GM18520 (cell line): ENCODE data around the gene LDLRAP1.
"Not testable (repeated sequence)": the region's sequence is repeated elsewhere in the genome, so short reads cannot be mapped to it uniquely, and the experiment has no call there.

ENCODE experiments used
- ATAC-seq: cut with Tn5 transposase; IDR thresholded peaks from one replicate; pipeline ENCODE4 v1.9.1; 2021; ENCODE audit not compliant: unreplicated experiment

LDLRAP1 gene

DNA sequence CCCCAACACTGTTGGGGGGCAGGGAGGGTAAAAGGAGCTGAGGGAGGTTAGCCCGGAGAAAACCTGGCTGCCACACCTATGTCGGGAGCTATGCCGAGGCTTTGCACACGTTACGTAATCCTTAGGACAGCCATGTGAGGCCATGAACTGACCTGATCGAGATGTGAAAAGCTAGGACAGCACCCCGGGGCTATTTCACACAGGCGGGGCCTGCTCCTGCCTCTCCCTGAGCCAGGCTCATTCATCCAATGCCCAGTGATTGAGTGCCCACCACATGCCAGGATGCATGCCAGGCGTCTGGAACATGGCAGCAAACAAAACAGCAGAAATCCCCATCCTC, 30.2 kb downstream of the LDLRAP1 start:
- ATAC-seq, result no peak

DNA sequence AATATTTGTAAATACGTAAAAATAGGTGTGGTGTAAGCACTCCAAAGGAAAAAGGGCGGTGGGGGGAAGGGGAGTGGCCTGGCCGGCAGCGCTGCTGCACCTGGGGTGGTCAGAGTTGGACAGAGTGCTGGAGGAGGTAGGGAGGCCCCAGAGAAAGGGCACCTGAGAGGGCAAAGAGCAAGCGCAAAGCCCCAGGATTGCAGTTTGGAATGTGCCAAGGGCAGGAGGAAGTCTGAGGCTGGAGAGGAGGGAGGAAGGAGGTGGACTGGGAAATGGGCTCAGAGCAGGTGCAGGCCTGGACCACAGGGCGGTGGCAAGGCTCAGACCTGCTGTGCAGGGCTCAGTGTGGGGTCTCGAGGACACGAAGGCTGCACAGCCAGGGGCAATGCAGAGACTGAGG, 30.6 kb downstream of the LDLRAP1 start:
- no peak for ATAC-seq

DNA sequence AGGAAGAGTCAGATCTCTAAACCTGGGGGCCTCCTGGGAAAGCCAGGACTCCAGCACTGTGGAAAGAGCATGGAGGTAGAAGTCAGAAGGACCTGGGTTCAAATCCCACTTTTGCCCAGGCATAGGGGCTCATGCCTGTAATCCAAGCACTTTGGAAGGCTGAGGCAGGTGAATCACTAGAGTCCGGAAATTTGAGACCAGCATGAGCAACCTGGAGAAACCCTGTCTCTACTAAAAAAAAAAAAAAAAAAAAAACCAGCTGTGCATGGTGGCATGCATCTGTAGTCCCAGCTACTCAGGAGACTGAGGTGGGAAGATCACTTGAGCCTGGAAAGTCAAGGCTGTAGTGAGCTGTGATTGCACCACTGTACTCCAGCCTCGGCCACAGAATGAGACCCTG, 31.8 kb downstream of the LDLRAP1 start:
- no peak for ATAC-seq

DNA sequence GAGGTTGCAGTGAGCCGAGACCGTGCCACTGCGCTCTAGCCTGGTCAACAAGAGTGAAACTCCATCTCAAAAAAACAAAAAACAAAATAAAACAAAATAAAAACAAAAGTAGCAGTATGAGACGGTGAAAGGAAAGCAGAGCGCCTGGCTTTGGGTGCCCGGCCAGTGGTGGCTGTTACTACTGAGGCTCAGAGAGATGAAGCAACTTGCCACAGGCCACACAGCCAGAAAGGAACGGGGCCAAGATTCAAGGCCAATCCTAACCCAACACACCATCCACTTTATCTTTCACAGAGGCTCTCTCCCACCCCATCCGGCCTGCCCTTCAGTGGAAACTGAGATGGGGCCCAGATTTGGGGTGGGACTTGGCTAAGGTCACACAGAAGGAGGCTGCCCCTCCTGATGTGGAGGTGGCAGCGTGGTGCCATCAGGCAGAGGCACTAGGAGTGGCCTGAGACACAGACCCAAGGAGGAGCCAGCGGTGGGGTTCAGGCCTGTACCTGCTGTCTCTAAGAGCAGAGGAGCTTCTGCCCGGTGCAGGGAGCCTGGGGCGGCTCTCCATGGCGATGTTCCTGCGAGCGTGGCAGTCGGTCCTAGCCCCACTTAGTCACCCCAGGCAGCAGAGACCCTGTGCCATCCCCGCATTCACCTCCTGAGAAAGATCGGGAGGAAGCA, 33.2 kb downstream of the LDLRAP1 start:
- no peak for ATAC-seq

DNA sequence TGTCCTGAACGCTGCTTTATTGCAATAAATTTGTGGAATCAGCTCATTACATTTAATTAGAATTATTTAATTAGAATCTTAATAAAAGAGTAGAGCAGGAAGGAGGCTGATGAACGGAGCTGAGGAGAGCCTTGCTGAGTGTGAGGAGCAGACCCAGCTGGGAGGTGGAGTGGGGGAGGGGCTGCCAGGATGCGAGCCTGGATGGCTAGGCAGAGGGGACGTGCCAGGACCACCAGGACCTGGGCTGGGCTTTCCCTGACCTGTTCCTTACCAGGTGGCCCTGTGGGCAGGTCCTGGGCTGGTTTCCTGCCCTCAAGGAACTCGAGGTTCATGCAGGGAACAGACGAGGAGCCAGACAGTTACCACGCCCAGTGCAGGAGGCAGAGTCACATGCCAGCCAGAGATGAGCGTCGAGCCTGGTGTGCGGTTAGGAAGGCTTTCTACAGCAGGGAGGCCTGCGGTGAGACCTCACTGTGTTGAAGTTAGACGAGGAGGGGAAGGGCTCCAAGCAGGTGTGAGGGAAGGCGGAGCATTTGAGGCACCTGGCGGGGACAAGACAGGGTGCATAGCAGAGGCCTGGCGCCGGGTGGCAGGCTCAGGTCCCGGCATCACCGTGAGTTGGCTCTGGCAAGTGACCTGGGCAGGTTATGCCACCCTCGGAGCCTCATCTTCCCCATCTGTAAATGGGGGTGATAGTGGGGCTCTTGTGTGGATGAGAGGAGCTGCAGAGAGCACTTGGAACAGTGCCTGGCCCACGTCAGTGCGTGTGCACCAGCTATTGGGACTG, 33.9 kb downstream of the LDLRAP1 start:
- ATAC-seq, result no peak

DNA sequence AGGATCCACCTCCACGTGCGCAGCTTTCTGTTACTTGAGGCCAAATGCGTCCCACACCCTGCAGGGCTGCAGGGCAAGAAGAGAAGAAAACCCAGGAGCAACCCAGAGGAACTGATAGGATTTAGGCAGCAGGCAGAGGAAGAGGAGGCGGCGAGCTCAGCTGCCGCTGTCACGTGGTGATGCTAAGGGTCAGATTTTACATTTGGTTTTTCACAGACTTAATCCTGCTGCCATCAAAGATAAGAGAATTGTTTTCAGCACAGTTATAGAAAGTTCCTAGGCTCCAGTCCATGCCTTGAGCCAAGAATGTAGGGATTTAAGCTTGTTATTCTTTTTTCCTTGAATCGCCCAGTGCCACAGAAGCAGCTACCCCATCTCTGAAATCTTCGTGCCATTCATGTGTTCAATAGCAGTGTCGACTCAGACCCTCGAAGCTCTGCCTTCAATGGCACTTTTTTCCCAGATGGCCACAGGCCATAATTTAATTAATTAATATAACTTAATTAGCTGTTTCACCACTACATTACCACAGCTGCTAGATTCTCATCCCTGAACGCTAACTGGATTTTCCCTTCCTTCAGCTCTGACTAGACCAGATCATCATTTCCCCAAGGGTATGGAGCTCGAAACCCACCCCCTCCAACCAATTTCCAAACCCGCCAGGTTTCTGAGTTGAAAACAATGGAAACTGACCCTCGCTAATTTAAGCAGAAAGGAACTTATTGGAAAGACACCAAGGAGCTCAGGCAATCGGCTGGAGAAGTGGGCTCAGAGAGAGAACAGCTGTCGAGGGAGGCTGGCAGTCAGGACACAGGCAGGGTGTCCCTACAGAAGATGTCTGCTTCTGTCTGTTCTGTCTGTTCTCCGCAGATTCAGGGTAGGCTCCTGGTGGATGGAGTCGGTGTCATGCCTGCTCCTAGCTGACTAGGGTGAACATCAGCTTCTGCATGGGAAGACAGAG, 36.2 kb downstream of the LDLRAP1 start:
- no peak for ATAC-seq

DNA sequence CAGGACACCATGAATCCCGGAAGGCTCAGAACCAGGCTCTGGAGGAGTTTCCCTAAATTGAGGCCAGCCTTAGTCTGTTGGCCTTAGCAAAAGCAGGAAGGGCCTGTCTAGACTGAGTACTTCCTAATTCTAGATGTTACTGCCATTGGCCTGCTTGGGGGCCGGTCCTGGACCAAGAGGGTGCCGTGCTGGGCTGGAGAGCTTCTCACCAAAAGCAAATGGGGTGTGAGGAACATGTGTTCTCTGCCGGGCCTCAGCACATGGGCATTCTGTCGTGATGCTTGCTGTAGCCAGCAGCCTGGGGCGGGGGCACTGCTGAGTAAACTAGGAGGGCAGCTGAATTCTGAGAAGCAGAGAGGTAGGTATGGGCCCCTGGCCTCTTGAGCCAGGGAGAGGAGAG, 37.5 kb downstream of the LDLRAP1 start:
- no peak for ATAC-seq

DNA sequence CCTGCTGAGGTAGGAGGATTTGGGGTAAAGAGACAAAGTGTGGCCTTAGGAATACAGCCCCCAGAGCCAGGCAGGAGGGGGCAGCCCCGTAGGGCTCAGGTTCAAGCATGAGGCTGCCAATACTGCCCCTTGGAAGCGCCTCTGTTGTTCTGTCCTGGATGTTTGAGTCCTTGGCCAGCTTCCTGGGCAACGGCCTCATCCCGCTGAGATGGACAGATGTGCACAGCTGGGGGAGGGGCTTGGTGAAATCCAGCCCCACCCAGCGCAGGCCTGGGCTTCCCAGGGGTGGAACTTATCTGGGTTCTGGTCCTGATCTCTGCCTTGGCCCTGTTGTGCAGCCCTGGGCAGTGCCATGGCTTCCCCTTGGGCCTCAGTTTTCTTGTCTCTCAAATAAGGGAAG, 38.4 kb downstream of the LDLRAP1 start:
- no peak for ATAC-seq

DNA sequence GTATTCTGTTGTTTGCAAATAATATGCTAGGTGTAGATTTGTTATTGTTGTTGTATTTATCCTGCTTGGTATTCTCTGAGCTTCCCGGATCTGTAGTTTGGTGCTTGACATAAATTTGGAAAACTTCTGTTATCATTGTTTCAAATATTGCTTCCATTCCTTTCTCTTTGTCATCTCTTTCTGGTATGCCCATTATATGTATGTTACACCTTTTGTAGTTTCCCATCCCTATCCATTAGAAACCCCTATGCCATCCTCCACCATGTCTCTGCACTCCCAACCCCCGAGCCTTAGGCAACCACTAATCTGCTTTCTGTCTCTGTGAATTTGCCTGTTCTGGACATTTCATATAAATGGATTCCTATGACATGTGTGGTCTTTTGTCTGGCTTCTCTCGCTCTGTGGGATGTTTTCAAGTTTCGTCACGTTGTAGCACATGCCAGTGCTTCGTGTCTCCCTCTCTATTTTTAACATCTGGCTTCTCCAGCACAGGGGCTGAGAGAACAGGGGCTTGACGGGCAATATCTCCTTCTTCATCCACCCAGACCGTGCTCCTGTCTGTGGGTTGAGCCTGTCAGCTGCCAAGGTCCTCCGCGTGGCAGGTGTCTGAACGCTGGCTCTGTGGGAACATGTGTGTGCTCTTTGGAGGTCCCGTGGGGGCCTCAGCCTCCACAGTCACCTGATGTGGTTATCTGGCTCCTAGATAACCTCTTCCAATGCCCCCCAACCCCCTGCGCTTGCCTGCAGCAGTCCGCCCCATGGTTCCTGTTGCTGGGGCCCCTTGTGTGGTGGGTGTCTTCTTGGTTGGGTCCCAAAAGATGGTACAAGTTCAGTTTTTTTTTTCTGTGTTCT, 40.3 kb downstream of the LDLRAP1 start:
- ATAC-seq, result no peak

DNA sequence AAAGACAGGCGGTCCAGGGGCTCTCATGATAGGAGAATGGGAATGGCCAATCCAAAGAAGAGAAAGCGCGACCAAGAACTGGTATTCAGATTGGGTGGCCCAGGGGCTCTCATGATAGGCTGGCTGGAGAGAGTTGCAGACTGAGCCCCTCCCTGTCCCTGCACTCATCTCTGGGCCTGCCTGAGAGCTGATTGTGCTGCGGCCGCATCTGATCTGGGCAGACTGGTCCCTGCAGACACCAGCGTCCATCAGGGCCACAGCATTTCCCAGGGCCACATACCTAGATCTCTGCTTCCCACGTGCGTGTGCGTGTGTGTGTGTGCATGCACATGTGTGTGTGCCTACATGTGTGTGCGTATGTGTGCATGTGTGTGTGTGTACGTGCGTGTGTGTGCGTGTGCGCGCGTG, 42.8 kb downstream of the LDLRAP1 start:
- ATAC-seq, result no peak

DNA sequence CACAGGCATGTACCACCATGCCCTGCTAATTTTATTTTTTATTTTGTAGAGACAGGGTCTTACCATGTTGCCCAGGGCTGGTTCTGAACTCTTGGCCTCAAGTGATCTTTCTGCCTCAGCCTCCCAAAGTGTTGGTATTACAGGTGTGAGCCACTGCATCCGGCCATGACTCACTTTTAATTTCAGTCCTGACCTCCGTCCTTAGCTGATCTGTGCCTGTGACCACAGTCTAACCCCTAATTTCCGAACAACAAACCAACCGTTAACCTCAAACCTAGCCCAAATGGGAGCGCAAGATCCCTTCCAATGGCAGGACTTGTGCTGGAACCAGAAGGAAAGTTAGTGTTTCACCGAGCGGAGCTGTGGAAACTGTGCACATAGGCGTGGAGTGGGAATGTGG, 43.9 kb downstream of the LDLRAP1 start:
- no peak for ATAC-seq

DNA sequence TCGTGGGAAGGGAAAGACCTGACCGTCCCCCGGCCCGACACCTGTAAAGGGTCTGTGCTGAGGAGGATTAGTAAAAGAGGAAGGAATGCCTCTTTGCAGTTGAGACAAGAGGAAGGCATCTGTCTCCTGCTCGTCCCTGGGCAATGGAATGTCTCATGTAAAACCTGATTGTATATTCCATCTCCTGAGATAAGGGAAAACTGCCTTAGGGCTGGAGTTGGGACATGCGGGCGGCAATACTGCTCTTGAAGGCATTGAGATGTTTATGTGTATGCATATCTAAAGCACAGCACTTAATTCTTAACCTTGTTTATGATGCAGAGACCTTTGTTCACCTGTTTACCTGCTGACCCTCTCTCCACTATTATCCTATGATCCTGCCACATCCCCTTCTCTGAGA, 44.8 kb downstream of the LDLRAP1 start:
- not testable (repeated sequence) for ATAC-seq

DNA sequence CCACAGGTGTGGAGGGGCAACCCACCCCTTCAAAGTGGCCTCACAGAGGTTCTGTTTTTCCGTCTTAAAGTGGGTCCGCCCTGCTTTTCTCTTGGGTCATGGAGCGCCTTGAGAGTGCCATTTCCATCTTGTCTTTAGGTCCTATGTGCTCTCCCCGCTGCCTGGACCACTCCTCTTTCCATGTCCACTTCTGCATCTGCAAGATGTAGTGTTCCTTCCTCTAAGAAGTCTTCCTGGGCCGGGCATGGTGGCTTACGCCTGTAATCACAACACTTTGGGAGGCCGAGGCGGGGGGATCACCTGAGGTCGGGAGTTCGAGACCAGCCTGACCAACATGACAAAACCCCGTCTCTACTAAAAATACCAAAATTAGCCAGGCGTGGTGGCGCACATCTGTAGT, 45.4 kb downstream of the LDLRAP1 start:
- ATAC-seq, result not testable (repeated sequence)

DNA sequence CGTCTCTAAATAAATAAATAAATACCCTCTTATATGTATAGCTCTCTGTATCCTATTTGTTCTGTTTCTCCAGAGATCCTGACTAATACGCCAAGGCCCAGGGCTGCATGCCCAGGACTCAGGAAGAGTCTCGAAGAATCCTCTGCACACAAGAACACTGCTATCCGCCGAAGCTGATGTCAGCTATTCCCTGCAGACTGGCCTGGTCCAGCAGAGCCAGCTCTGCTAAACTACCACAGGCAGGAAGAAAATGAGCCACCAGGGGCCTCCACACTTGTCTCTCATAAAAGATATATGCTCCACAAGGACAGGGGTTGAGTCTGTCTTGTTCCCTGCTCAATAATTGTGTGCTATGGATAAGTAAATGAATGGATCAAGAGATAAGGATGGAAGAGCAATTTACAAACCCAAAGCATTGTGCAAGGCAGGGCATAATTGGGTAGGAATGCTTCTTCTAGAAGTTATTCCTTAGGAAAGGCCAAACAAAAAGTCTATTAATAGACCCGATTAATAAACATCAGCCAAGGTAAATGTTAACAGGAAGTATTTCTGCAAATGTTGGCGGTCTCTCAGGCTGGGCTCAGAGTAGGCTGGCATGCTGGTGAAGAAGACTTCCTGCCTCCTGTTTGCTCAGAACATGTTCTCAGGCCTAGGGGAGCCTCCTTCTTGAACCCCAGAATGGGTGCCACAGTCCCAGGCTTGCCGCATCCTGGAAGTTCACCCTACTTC, 46.9 kb downstream of the LDLRAP1 start:
- ATAC-seq, result no peak

DNA sequence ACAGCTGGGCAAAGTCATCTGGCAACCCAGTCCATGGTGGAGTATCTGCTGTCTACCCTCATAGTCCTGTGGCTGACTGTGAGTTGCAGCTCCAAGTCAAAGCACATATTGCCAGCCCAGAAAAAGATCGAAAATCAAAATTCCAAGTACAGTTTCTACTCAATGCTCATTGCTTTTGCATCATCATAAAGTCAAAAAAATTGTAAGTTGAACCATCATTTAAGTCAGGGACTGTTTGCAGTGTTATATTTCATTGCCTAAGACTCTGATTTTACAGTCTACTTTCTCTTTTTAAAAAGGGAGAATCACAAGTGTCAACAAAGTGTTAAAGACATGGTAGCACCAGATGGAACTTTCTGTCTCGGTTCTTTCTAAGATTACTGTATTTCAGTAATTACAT, 50.5 kb downstream of the LDLRAP1 start:
- ATAC-seq, result no peak

DNA sequence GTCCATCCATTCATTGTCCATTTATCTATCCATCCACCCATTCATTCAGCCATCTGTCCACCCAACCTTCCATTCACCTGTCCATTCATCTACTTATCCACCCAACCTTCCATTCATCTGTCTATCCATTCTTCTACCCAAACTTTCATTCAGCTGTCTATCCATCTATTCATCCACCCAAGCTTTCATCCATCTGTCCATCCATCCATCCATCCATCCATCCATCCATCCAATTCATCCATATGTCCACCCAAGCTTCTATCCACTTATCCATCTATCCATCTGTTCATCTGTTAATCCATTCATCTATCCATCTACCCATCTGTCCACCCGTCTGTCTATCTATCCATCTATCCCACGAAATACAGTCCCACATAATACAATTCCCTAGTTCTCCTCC, 51.6 kb downstream of the LDLRAP1 start:
- ATAC-seq, result no peak

DNA sequence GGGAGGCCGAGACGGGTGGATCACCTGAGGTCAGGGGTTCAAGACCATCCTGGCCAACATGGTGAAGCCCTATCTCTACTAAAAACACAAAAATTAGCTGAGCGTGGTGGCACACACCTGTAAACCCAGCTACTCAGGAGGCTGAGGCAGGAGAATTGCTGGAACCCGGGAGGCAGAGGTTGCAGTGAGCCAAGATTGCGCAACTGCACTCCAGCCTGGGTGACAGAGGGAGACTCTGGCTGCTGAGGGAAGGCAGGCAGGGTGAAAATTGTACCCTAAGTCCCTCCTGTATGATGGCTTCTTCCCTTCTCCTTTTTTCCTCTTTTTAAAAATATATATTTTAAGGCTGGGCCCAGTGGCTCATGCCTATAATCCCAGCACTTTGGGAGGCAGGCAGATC, 53.2 kb downstream of the LDLRAP1 start:
- ATAC-seq, result not testable (repeated sequence)

DNA sequence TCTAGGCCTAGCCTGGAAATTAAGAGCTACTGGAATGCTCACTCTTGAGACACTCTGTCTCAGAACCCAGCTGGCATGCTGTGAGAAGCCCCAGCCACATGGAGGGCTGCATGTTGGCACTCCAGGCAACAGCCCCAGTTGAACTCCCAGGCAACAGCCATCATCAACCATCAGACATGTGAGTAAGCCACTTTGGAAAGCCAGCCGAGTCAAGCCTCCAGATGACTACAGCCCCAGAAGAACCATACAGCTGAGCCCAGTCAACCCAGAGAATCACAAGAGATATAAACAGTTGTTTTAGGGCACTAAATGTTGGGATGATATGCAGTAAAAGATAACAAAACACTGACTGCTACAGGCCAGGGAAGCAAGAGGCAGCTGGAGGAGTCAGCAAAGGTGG, 55.5 kb downstream of the LDLRAP1 start:
- no peak for ATAC-seq

DNA sequence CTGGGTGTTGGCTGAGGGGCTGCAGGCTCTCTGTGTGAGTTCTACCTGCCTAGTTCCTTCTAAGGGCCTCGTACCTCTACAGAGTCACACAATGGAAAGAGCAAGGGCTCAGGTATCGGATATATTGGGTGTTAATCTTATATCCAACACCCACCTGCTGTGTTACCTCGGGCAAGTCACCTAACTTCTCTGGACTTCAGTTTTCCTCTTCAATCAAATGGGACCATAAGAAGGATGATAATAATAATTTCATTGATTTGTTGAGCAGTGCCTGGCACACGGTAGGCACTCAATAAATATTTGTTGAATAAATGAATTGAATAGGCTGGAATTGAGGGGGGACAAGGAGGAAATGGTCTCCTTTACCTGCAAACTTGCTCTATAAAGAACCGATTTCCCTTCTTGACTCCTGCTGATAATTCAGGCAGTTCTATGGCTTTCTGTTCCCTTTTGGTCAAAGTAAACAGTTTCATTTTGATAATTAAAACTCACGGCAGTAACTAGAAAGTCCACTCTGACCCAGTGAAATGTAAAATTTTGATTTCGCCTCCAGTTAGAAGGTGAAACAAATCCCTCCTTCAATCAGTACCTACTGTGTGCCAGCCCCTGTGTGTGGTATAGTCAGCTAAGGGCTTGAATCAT, 56.7 kb downstream of the LDLRAP1 start:
- no peak for ATAC-seq
